GM12801 (cell line): Measurements from ENCODE around the gene CLUH.

Experiments
- CTCF ChIP-seq: IDR thresholded peaks from one replicate; pipeline ENCODE4 v1.5.1; 2011; ENCODE audit warnings: control low read depth; ENCODE audit not compliant: insufficient read length; ENCODE audit errors: extremely low read depth

Gene CLUH

GRCh38 chr17:2688351-2689342, 22.9 kb downstream of the CLUH start:
- TF ChIP-seq CTCF, result no peak

GRCh38 chr17:2687074-2687418, 24.5 kb downstream of the CLUH start:
- no peak for TF ChIP-seq CTCF

- no peak for TF ChIP-seq CTCF
Measured at GRCh38 chr17:2685696-2686095, 25.9 kb downstream of the CLUH start.

- TF ChIP-seq CTCF, result no peak
Measured at GRCh38 chr17:2684549-2684948, 27.0 kb downstream of the CLUH start.

GRCh38 chr17:2683912-2684311, 27.7 kb downstream of the CLUH start:
- TF ChIP-seq CTCF, result no peak

GRCh38 chr17:2682176-2682938, 29.2 kb downstream of the CLUH start:
- no peak for TF ChIP-seq CTCF

- TF ChIP-seq CTCF, result no peak
Measured at GRCh38 chr17:2681650-2682049, 29.9 kb downstream of the CLUH start.
